Measurements from ENCODE around the gene GPLD1. TPM values are rescaled to one million over a fixed set of nuclear protein-coding genes. Genes with fewer than 3 reads are reported as not detected.

The GPLD1 gene
- 0.33 and 0.87 TPM in 2 replicates for total RNA-seq

GRCh38 chr6:24489470-24489869 lies at the start of gene GPLD1:
Gene GPLD1 (minus strand): TSS chr6:24489578. CDS start chr6:24489511, 67 bp downstream.

GRCh38 chr6:24494821-24495795 lies 5.7 kb upstream of the GPLD1 start, which contains the start of gene ALDH5A1:
Gene ALDH5A1 (plus strand): TSS chr6:24494969. CDS start chr6:24494997, 28 bp downstream.

GRCh38 chr6:24402697-24403500 lies 86.5 kb downstream of the GPLD1 start, which contains the start of gene MRS2:
Gene MRS2 (plus strand): TSS chr6:24402936. CDS start chr6:24403047, 111 bp downstream.

Other genes with a start within 250 kb of the GPLD1 start
- gene DCDC2, start 131.5 kb downstream of the GPLD1 start, total RNA-seq, result 1.1 and 6.1 TPM in 2 replicates
- gene MRS2, start 86.6 kb downstream of the GPLD1 start, total RNA-seq, result 32.0 and 32.3 TPM in 2 replicates
- gene ALDH5A1, start 5.4 kb upstream of the GPLD1 start, total RNA-seq, result 1.3 and 2.1 TPM in 2 replicates
- 0.12 and 0.22 TPM in 2 replicates for gene KIAA0319, start 156.6 kb upstream of the GPLD1 start, total RNA-seq
- 27.6 and 27.7 TPM in 2 replicates for gene TDP2, start 177.3 kb upstream of the GPLD1 start, total RNA-seq
- 7.6 and 8.4 TPM in 2 replicates for gene ACOT13, start 177.5 kb upstream of the GPLD1 start, total RNA-seq
- gene C6orf62, start 229.6 kb upstream of the GPLD1 start, total RNA-seq, result 132 and 141 TPM in 2 replicates